HUES6 (cell line): Measurements from ENCODE around the gene SLCO1A2.
"Not testable (repeated sequence)": the region's sequence is repeated elsewhere in the genome, so short reads cannot be mapped to it uniquely, and the experiment has no call there.

ENCODE experiments used
- H3K27ac ChIP-seq: 2 replicates; pipeline ENCODE4 v1.7.0; 2013; ENCODE audit warnings: low read depth, mild to moderate bottlenecking, low read length, inconsistent platforms
- H3K27me3 ChIP-seq: 2 replicates; pipeline ENCODE4 v1.6.1; 2013; ENCODE audit warnings: low read length; ENCODE audit not compliant: control insufficient read depth, insufficient read depth
- H3K36me3 ChIP-seq: 2 replicates; pipeline ENCODE4 v1.6.1; 2013; ENCODE audit warnings: low read length; ENCODE audit not compliant: control insufficient read depth, insufficient read depth
- H3K4me1 ChIP-seq: 2 replicates; pipeline ENCODE4 v1.6.1; 2013; ENCODE audit warnings: low read length; ENCODE audit not compliant: control insufficient read depth, insufficient read depth
- H3K4me3 ChIP-seq: 2 replicates; pipeline ENCODE4 v1.5.1; 2013; ENCODE audit warnings: low read depth, low read length
- H3K9ac ChIP-seq: one replicate; pipeline ENCODE4 v1.6.1; 2013; ENCODE audit warnings: mild to moderate bottlenecking, low read length
- H3K9me3 ChIP-seq: 2 replicates; pipeline ENCODE4 v1.6.1; 2013; ENCODE audit warnings: low read depth, low read length; ENCODE audit not compliant: control insufficient read depth, insufficient read depth

SLCO1A2 gene

DNA sequence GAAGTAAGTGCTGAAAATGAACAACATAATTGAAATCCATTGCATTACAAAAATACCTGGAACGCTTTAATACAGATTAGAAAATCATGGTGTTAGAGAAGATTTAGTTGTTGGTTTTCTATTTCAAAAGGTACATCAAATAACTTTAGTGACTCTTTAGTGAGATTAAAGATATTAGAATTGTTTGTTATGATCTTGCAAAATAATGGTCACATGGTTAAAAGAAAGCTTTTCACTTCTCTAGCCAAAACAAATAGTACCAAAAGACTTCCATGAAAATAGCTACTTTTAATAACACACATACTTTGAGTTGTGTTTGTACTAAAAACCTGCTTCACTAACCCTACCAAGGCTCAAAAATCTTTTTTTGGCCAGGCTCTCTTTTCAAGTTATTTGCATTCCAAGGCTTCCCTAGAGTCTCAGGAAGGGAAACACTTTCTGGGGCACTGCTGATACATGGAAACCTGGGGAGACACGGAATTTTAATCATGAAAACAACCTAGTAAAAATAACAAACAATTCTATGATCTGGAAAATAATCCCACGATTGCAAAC, at the start of gene SLCO1A2:
SLCO1A2 (minus strand) TSS at position 147 of the 555 bp plus-strand sequence. CDS start 270 bp downstream, outside the sequence.
- H3K4me1 ChIP-seq: no peaks in the 10 kb centered on the region; the same call in 1 of the 2 replicates
- H3K36me3 ChIP-seq: peaks cover 11% of the 10 kb centered on the region; the same call in 1 of the 2 replicates
- no peak within 1 kb of the TSS for H3K9ac ChIP-seq
- no peak within 1 kb of the TSS for H3K27ac ChIP-seq
- H3K4me3 ChIP-seq: no peak within 1 kb of the TSS
- H3K27me3 ChIP-seq: no peaks in the 10 kb centered on the region
- H3K9me3 ChIP-seq: peaks cover 36% of the 10 kb centered on the region

DNA sequence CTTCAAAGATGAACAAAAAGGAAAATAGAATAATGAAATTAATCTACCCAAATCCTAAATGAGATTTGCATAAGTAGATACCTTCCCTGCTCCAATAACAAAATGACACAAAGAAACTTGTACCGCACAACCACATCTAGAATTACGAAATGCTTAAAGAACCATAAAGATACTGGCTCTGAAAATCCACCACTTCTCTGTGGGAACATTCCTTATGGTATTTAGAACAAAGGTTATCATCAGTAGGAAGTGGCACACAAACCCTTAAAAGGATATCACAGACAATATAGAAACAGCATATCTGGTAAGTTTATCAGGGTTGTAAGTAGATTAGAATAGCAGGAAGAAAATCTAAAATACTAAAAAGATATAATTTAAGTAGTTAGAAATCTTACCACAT, 49.5 kb upstream of the SLCO1A2 start:
- Histone ChIP-seq H3K4me1 (no peaks in the 10 kb centered on the region), H3K27me3 (no peaks in the 10 kb centered on the region), H3K9me3 (peaks cover 3% of the 10 kb centered on the region; the same call in 1 of the 2 replicates), H3K36me3 (no peaks in the 10 kb centered on the region), H3K4me3 (no peak overlapping the region), H3K9ac (no peak overlapping the region), H3K27ac (no peak overlapping the region)

GRCh38 chr12:21381320-21381719, 46.6 kb upstream of the SLCO1A2 start:
- not testable (repeated sequence) for H3K9me3 ChIP-seq, H3K4me3 ChIP-seq, H3K9ac ChIP-seq

GRCh38 chr12:21379218-21379617, 44.5 kb upstream of the SLCO1A2 start:
- Histone ChIP-seq H3K4me3 (no peak overlapping the region), H3K36me3 (no peaks in the 10 kb centered on the region), H3K27ac (no peak overlapping the region)

More at GRCh38 chr12:21381320-21381719, 46.6 kb upstream of the SLCO1A2 start:
- not testable (repeated sequence) for H3K4me1 ChIP-seq, H3K27ac ChIP-seq, H3K27me3 ChIP-seq, H3K36me3 ChIP-seq

GRCh38 chr12:21372602-21373001, 37.9 kb upstream of the SLCO1A2 start, which contains the start of gene IAPP:
TSS of gene IAPP (plus strand) at chr12:21372902. CDS start at chr12:21373352, 450 bp downstream.
- Histone ChIP-seq H3K9me3 (no peaks in the 10 kb centered on the region), H3K36me3 (no peaks in the 10 kb centered on the region), H3K9ac (no peak within 1 kb of the TSS), H3K27ac (no peak within 1 kb of the TSS), H3K4me3 (no peak within 1 kb of the TSS), H3K4me1 (no peaks in the 10 kb centered on the region), H3K27me3 (no peaks in the 10 kb centered on the region)

More at GRCh38 chr12:21379218-21379617, 44.5 kb upstream of the SLCO1A2 start:
- H3K9ac ChIP-seq: no peak overlapping the region
- peaks cover 3% of the 10 kb centered on the region; the same call in 1 of the 2 replicates for H3K9me3 ChIP-seq
- H3K27me3 ChIP-seq: no peaks in the 10 kb centered on the region
- no peaks in the 10 kb centered on the region for H3K4me1 ChIP-seq

DNA sequence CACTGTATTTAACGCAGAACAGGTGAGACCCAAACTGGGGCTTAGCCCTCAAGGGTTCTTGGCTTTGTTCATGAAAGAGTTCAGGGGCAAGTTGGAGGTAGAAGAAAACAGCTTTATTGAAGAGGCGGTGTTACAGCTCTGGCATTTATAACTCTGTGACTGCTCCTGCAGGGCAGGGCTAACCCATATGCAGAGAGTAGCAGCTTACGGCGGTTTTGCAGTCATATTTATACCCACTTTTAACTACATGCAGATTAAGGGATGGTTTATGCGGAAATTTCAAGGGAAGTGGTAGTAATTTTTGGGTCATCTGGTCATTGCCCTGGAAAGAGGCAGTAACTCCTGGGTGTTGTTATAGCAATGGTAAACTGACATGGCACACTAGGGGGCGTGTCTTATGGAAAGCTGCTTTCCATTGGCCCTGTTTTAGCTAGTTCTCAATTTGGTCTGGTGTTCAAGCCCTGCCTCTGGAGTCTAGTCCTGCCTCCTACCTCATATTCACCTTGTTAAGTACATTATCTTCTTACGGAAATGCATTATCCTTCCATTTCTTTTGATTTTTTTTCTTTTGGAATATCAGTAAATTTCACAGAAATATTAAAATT, 36.2 kb upstream of the SLCO1A2 start:
- Histone ChIP-seq H3K4me3 (no peak overlapping the region), H3K9ac (no peak overlapping the region), H3K27me3 (no peaks in the 10 kb centered on the region), H3K9me3 (no peaks in the 10 kb centered on the region), H3K36me3 (no peaks in the 10 kb centered on the region), H3K4me1 (no peaks in the 10 kb centered on the region; the same call in 1 of the 2 replicates), H3K27ac (no peak overlapping the region)

- Histone ChIP-seq H3K27ac (no peak overlapping the region), H3K36me3 (no peaks in the 10 kb centered on the region), H3K27me3 (no peaks in the 10 kb centered on the region), H3K4me3 (no peak overlapping the region), H3K9ac (no peak overlapping the region), H3K9me3 (no peaks in the 10 kb centered on the region), H3K4me1 (no peaks in the 10 kb centered on the region; the same call in 1 of the 2 replicates)
These were observed 34.6 kb upstream of the SLCO1A2 start for GRCh38 chr12:21369141-21369980.

GRCh38 chr12:21360632-21361031, 25.9 kb upstream of the SLCO1A2 start:
- H3K27me3 ChIP-seq, H3K4me3 ChIP-seq: not testable (repeated sequence)

DNA sequence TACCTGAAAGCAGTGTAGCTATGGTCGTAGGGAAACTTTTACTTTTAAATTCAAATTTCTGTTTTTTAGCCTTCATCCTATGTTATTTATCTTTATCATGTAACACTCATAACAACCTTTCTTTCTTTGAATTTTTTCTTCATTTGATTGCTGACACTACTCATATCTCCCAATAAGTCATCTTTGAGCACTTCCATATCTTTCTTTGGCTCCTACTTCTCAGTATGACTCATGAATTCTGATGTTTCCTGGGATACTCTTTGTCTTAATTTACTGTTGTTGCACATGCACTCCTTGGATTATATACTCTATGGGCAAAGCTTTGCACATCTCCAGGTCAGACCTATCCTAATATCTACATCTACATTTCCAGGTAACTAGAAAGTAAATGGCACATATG, 19.9 kb upstream of the SLCO1A2 start:
- H3K4me1 ChIP-seq: peaks cover 4% of the 10 kb centered on the region; the same call in 1 of the 2 replicates

More at GRCh38 chr12:21360632-21361031, 25.9 kb upstream of the SLCO1A2 start:
- not testable (repeated sequence) for H3K4me1 ChIP-seq, H3K27ac ChIP-seq, H3K36me3 ChIP-seq, H3K9ac ChIP-seq
- peaks cover 16% of the 10 kb centered on the region for H3K9me3 ChIP-seq

DNA sequence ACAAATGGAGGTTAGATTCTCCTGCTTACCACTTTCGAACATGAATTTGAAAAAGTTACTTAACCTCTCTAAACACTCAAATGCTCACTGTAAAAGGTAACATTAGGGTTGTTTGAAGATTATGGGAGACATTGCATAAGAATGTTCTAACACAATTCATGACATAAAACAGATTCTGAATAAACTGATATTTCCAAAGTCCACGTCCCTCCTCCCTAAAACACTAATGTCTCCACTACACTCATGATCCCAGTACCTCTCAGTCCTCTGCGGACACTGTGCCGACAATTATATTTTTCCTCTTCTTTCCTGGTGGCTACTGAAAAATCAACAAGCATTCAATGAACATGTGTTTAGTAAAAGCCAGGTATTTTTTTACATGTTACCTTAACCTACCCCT, 19.2 kb upstream of the SLCO1A2 start:
- no peaks in the 10 kb centered on the region for H3K9me3 ChIP-seq
- no peak overlapping the region for H3K4me3 ChIP-seq
- H3K36me3 ChIP-seq: no peaks in the 10 kb centered on the region
- H3K27me3 ChIP-seq: no peaks in the 10 kb centered on the region
- peaks cover 4% of the 10 kb centered on the region; the same call in 1 of the 2 replicates for H3K4me1 ChIP-seq
- H3K9ac ChIP-seq: no peak overlapping the region
- H3K27ac ChIP-seq: no peak overlapping the region

More for the DNA sequence above, 19.9 kb upstream of the SLCO1A2 start:
- Histone ChIP-seq H3K4me3 (no peak overlapping the region), H3K9ac (no peak overlapping the region), H3K27me3 (no peaks in the 10 kb centered on the region), H3K27ac (no peak overlapping the region), H3K9me3 (no peaks in the 10 kb centered on the region), H3K36me3 (no peaks in the 10 kb centered on the region)

GRCh38 chr12:21353487-21353886, 18.8 kb upstream of the SLCO1A2 start:
- Histone ChIP-seq H3K27me3 (no peaks in the 10 kb centered on the region), H3K4me3 (no peak overlapping the region), H3K36me3 (no peaks in the 10 kb centered on the region), H3K9me3 (no peaks in the 10 kb centered on the region), H3K9ac (no peak overlapping the region), H3K27ac (no peak overlapping the region), H3K4me1 (peaks cover 4% of the 10 kb centered on the region; the same call in 1 of the 2 replicates)
